ENCODE measurements around the gene RUBCN.
"Not testable (repeated sequence)": the region's sequence is repeated elsewhere in the genome, so short reads cannot be mapped to it uniquely, and the experiment has no call there.

DNA sequence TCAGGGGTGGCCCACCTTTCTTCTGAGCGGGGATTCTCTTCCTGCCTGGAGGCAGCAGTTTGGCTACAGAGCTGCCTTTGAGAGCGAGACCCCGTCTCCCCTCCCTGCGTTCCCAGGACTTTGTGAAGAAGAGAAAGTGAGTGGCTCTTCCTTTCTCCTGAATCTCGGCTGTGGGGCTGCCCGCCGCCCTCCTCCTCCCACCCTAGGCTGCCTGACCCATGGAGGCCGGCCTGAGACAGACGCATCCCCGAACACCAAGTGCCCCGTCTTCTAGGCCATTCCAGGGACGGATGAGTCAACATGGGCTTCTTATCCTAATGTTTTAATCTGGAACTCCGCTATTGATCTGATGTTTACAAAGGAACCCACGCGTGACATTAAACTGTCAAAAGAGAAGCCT lies 74.8 kb downstream of the RUBCN start:
- TF ChIP-seq, protein P1, sequence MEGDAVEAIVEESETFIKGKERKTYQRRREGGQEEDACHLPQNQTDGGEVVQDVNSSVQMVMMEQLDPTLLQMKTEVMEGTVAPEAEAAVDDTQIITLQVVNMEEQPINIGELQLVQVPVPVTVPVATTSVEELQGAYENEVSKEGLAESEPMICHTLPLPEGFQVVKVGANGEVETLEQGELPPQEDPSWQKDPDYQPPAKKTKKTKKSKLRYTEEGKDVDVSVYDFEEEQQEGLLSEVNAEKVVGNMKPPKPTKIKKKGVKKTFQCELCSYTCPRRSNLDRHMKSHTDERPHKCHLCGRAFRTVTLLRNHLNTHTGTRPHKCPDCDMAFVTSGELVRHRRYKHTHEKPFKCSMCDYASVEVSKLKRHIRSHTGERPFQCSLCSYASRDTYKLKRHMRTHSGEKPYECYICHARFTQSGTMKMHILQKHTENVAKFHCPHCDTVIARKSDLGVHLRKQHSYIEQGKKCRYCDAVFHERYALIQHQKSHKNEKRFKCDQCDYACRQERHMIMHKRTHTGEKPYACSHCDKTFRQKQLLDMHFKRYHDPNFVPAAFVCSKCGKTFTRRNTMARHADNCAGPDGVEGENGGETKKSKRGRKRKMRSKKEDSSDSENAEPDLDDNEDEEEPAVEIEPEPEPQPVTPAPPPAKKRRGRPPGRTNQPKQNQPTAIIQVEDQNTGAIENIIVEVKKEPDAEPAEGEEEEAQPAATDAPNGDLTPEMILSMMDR (IDR thresholded peaks at IDR 0.05 in 4 of 5, conservative IDR thresholded peaks at IDR 0.05 in 1 of 5) = not testable (repeated sequence)
- TF ChIP-seq POLR2A (IDR thresholded peaks at IDR 0.05) = not testable (repeated sequence)

Data from gastrocnemius medialis (tissue), 4 donors.